Bronchial epithelial cell (primary cell): ENCODE data around the gene TRAPPC2B. TPM values are rescaled to one million over a fixed set of nuclear protein-coding genes. Genes with fewer than 3 reads are reported as not detected.
A peak's percentile ranks its signal among the peaks of the same experiment; 100 is the strongest.

Source experiments
- DNase-seq: peaks from one replicate; pipeline ENCODE4 v3.0.0-alpha.2; 2010; ENCODE audit warnings: low read depth
- FAIRE-seq: peaks from 2 replicates; lab custom pipeline; 2011; peaks lifted over from hg19 to GRCh38; lab: Jason Lieb, UNC
- H3K27me3 ChIP-seq: 2 replicates; pipeline ENCODE4 v1.5.1; 2011; ENCODE audit warnings: low read length; ENCODE audit not compliant: control insufficient read depth, insufficient read depth
- H3K36me3 ChIP-seq: 2 replicates; pipeline ENCODE4 v1.5.1; 2011; ENCODE audit warnings: low read length; ENCODE audit not compliant: control insufficient read depth, insufficient read depth
- H3K4me3 ChIP-seq: 2 replicates; pipeline ENCODE4 v1.5.1; 2011; ENCODE audit warnings: mild to moderate bottlenecking, low read depth, low read length, control low read depth
- CTCF ChIP-seq: IDR thresholded peaks from 2 replicates; pipeline ENCODE4 v1.5.1; 2011; ENCODE audit warnings: mild to moderate bottlenecking, moderate library complexity, low read length, control low read depth, inconsistent platforms; ENCODE audit not compliant: insufficient read depth, severe bottlenecking
- total RNA-seq: library from RNA; depleted of rRNA; stranded (reverse); fragments of >200 nt; gene quantifications from 2 replicates; pipeline ENCODE4 v1.2.1, GENCODE V29; 2014

Gene TRAPPC2B
- total RNA-seq, 1 donor from 2014 or later, result 13.7 TPM

DNA sequence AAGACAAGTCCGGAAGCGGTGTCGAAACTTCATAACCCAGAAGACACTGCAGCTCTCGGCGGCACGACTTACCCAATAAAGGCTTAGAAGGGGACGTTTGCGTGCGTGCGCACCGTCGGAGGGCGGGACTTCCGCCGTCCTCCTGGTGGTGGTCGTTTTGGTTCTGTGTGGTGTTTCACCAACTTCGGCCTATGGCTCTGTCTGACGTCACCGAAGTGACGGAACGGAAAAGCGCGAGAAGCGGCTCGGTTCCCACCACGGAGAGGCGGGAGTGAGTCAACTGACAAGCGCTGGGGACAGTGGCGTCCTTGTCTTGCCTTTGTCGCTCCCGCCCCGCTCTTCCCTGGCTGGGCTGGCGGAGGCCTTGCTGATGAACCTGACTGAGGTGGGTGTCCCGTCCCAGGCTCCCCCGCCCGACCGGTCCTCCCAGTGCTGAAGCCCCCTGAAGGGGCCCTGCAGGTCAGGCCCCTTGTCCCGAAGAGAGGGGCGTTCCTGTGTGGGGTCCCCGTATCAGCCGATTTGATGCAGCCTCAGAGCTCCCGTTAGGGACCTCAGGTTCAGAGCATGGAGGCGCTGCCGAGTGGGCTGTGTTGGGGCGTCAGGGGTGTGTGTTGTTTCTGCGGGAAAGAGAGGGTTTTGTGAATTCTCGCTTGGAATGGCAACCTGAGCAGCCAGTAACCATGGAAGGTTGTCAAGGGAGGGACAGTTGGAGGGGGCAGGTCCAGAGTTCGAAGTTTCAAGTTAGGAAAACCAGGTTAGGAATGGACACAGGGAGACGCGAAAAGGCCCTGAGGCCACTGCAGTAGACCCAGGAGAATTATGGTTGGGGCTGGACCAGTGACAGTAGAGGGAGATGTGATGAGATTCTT is 26.6 kb downstream of the TRAPPC2B start, which contains the start of gene ZNF548:
TSS of gene ZNF548 (plus strand) at position 125 of the 869 bp plus-strand sequence. CDS start at position 371, 246 bp downstream.
- TF ChIP-seq CTCF, result peak; percentile 35
- H3K27me3 ChIP-seq, result no peaks in the 10 kb centered on the region
- peak; percentile 7 for FAIRE-seq
- DNase-seq, result peak; percentile 94
- peaks cover 2% of the 10 kb centered on the region for H3K36me3 ChIP-seq
- H3K4me3 ChIP-seq, result peak within 1 kb of the TSS; percentile 49

- Histone ChIP-seq H3K4me3 (no peak overlapping the region), H3K36me3 (peaks cover 11% of the 10 kb centered on the region), H3K27me3 (no peaks in the 10 kb centered on the region)
- peak; percentile 7 for FAIRE-seq
- no peak for DNase-seq
- no peak for TF ChIP-seq CTCF
Measured at GRCh38 chr19:57395710-57396109, 32.4 kb downstream of the TRAPPC2B start.

DNA sequence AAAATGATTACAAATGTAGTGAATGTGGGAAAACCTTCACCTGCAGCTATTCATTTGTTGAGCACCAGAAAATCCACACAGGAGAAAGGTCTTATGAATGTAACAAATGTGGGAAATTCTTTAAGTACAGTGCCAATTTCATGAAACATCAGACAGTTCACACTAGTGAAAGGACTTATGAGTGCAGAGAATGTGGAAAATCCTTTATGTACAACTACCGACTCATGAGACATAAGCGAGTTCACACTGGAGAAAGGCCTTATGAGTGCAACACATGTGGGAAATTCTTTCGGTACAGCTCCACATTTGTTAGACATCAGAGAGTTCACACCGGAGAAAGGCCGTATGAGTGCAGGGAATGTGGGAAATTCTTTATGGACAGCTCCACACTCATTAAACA is 35.5 kb downstream of the TRAPPC2B start:
- no peaks in the 10 kb centered on the region for H3K27me3 ChIP-seq
- TF ChIP-seq CTCF, result no peak
- peaks cover 10% of the 10 kb centered on the region for H3K36me3 ChIP-seq
- no peak overlapping the region for H3K4me3 ChIP-seq
- FAIRE-seq (no peak), DNase-seq (no peak)

DNA sequence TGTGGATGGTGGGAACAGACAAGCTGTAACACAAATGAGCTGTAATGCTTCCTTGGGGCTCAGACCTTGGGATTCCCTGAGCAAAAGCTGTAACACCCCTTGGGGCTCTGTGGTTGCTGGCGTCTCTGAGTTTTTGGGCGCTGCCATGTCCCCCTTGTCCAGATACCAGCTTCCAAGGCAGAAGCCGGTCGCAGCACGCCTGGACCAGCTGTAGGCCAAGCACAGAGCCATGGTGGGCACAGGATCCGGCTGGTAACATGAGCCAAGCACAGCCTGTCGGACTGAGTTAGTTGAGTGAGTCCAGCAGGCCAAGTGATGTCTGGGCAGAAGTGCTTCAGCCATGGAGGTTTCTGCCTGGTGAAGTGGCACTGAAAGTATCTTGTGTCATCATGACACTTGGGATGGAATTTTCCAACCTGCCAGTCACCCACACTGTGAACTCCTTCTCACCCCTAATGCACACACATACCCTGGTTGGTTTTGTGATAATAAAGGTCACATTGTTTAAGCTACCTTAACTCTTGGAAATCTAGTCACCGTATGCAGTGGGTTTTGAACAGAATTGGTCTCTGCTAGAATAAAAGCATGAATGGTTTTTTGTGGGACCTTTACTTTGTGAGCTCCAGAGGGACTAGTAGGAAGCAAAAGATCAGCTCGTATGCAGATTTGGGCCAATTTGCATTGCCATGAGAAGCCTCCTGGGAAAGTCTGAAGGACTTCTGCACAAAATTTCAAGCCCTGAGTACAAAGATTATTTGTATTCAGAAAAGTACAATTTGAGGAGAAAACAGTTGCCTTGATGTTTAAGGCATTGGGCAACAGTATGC is 40.6 kb downstream of the TRAPPC2B start:
- Histone ChIP-seq H3K36me3 (no peaks in the 10 kb centered on the region), H3K4me3 (no peak overlapping the region), H3K27me3 (no peaks in the 10 kb centered on the region)
- no peak for DNase-seq
- no peak for TF ChIP-seq CTCF
- no peak for FAIRE-seq

DNA sequence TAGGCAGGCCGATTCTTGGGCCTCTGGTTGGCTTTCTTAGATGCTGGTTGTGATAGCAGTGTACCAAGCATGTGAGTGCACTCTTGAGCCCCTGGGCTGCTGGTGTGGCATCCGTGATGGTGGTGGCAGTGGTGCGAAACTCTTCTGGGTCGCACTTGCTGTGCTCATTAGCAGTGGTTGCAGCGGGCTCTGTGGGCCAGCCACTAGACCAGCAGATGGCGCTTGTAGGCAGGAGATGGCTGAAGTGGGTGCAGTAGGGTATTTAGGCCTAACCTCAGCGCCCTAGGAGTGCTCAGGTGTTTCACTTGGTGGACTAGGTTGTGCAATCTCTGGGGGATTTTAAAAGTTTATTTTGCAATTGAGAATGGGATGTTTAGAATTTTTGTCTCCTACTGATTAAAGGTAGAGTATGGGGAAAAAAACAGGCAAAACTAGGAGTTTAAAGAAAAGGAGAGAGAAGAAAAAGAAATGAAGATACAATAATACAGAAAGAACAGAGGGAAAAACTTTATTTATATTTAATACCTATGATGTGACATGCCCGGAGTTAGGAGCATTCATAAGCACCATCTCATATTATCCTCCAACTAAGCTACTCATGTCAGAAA is 43.3 kb downstream of the TRAPPC2B start:
- DNase-seq (peak; percentile 51), FAIRE-seq (no peak)

More for the DNA sequence above, 43.3 kb downstream of the TRAPPC2B start:
- no peaks in the 10 kb centered on the region for H3K36me3 ChIP-seq
- H3K27me3 ChIP-seq, result no peaks in the 10 kb centered on the region
- TF ChIP-seq CTCF, result peak; percentile 92
- no peak overlapping the region for H3K4me3 ChIP-seq
